GM21737 (cell line): Measurements from ENCODE around the gene TNFRSF8.
A peak's percentile ranks its signal among the peaks of the same experiment; 100 is the strongest.

Experiments used
- ATAC-seq: cut with Tn5 transposase; IDR thresholded peaks from one replicate; pipeline ENCODE4 v1.9.1; 2021; ENCODE audit warnings: mild to moderate bottlenecking, moderate library complexity; ENCODE audit not compliant: unreplicated experiment

The TNFRSF8 gene

DNA sequence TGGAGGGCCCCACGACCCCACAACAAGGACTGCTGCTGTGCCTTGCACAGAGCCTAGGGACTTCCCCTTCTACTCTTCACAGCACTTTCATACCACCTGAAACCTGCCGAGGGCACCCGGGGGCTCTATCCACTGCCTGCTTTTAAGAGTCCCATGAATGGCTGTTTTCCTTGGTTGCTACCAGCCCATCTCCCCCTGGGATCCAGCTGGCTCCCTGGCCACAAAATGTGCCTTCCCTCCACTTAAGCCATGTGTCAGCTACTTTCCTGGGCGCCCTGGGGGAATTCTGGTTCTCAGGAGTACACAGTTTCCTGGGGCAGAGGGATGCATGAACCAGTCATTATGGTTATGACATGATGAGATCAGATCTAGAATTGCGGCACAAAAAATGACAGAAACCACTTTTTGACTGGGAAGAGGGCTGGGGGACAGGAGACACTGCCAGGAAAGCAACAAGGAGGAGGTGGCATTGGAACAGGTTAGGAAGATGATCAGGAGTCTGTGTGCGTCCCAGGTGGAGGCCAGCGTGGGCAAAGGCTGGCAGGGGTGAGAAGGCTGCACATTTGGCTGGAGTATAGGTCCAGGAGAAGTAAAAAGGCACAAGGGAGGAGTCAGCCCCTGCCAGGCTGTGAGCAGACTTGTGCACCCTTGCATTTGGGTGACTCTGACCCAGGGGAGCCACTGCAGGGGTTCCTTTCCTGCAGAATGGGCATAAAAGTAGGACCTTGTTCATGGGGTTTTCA, 3.2 kb upstream of the TNFRSF8 start:
- no peak for ATAC-seq

DNA sequence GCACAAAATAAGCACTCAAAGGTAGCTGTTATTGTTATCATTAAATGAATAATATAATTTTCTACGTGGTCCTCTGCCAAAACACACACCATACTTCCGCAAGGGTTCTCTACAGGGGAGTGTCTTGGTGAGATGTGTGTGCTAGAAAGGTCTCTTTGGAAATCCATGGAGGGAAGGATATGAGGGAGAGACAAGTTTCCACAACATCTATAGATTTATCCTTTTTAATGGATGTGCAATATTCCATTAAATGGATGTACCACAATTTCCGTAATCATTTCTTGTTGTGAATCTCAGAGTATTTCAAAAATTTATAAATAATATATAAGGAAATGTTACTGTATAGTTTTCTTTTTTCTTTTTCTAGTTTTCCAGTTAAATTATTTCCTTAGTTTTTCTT, 2.6 kb upstream of the TNFRSF8 start:
- no peak for ATAC-seq

GRCh38 chr1:12064073-12064969, 1.2 kb downstream of the TNFRSF8 start:
- ATAC-seq = no peak

DNA sequence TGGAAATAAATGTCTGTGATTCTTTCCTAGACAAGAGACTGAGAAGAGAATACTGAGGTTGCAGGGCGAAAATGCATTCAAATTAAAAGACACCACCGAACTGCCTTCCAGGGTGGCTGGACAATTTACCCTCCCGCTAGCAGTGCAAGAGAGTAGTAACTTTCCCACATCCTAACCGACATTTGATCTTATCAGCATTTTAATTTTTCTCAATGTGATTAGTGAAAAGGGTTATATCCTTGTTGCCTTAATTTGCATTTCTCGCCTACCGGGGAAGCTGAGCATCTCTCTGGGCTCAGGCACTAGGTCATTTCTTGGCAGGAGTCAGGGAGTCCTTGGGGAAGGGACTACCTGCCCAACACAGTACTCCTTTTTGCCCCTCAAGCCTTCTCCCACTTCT, 2.8 kb downstream of the TNFRSF8 start:
- ATAC-seq = no peak

DNA sequence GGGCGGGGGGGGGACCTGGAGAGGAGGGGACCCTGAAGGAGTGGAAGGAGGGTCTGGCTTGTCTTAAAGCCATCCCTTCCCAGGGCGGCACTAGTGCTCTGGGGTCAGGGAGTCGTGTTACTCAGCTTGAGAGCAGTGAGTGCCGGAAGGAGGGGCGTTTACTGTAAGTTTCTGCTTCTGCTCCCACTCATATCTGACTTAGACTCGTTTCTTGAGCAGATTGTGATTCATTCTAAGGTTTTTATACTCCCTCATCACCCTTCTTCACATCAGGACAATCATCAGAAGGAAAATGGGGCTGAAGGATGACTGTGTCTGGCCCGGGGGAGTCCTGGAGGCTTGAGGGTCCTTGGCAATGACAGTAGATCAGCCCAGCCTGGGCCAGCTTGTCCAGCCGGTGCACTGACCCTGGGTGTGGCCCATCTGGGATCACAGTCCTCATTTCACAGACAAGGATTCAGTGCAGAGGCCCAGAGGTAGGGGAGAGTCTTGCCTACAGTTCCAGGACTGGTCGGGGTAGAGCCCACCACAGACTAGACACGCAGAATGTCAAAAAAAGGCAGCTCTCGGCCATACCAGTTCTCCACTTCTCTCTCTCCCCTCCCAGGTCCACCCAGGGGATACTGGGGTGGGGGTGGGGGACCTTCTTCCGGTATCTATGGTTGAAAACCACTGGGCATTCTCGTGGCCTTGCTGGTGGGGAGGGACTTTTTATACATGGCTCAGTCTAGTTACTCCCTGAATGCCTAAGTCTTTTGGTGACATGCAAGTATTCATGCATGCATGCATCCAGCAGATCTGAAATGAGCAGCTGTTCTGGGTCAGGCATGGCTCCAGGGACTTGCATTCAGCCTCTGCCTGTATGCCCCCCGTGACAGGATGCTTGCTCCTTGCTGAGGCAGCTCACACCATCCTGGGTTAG, 5.1 kb downstream of the TNFRSF8 start:
- no peak for ATAC-seq

GRCh38 chr1:12069623-12070244, 6.6 kb downstream of the TNFRSF8 start:
- ATAC-seq = no peak

DNA sequence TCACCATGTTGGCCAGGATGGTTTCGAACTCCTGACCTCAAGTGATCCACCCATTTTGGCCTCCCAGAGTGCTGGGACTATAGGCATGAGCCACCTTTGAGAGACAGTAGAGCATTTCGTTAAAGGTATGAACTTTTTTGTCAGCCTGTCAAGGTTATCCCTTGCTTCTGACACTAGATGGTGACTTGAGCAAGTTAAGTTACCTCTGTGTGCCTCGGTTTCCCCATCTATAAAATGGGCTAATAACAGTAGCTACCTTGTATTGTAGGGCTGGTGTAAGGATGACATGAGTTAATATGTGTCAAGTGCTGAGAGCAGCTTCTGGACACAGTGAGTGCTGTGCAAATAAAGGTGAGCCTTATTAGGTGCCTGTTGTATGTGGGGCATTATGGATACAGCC, 8.8 kb downstream of the TNFRSF8 start:
- ATAC-seq = no peak

- no peak for ATAC-seq
Measured at GRCh38 chr1:12072741-12073140, 9.6 kb downstream of the TNFRSF8 start.

DNA sequence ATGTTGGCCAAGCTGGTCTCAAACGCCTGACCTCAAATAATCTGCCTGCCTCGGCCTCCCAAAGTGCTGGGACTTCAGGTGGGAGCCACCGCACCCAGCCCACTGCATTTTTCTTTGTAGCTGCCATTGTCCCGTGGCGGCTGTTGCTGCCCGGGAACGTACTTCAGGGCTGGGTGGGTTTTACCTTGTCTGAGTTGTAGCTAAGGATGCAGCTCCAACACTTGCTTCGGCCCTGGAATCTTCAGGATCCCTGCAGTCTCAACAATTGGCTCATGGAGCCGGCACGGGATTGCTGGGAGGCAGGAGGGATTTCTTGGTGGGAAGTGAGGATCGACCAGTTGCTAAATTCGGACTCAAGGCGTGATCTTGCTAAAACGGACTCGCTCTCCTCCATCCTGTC, 10.7 kb downstream of the TNFRSF8 start:
- no peak for ATAC-seq

DNA sequence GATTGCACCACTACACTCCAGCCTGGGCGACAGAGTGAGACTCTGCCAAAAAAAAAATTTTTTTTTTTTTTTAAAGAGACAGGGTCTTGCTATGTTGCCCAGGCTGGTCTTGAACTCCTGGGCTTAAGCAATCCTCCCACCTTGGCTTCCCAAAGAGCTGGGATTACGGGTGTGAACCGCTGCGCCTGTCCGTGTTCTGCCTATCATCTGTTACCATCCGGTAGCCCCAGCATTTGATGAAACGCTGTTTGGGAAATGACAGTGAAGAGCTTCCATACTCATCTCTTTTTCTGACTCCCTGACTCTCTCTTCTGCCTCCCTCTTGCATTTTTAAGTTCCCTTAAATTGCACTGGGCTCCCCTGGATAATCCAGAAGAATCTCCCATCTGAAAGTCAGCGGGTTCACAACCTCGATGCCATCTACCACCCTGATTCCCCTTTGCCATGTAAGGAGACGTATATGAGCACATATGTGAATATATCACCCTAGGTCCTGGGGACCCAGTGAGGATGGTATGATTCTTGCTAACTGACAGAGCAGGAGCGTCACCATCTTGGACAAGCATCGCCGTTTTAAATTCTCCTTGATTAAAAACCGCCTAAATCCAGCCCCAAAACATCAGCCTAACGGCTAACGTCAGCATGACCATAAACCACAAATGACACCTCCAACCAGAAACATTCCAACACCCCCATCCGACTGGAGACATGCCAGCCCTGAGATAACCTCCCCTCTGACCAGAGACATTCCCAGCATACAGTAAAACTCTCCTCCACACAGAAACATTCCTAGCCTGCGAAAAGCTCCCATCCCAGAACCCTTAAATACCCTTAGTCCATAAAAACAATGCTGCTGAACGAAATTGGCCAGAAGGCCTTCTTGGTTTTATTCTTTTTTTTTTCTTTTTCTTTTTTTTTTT, 12.4 kb downstream of the TNFRSF8 start:
- no peak for ATAC-seq

GRCh38 chr1:12076425-12077005, 13.4 kb downstream of the TNFRSF8 start:
- ATAC-seq = no peak

- no peak for ATAC-seq
Measured at GRCh38 chr1:12078575-12078937, 15.5 kb downstream of the TNFRSF8 start.

- peak; percentile 60 for ATAC-seq
Measured at GRCh38 chr1:12078938-12079861, 16.1 kb downstream of the TNFRSF8 start.

DNA sequence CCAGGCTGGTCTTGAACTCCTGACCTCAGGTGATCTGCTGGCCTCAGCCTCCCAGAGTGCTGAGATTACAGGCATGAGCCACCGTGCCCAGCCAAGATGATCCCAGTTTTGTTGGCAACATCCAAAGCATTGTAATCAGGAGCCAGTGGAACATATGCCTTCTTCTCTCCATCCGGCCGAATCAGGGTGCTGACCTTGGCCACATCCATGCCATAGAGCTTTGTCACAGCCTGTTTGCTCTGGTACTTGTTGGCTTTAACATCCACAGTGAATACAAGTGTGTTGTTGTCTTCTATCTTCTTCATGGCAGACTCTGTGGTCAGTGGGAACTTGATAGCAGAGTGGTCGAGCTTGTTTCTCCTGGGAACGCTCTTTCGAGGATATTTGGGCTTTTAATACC, 17.1 kb downstream of the TNFRSF8 start:
- ATAC-seq = no peak

GRCh38 chr1:12080773-12081556, 17.9 kb downstream of the TNFRSF8 start:
- no peak for ATAC-seq

DNA sequence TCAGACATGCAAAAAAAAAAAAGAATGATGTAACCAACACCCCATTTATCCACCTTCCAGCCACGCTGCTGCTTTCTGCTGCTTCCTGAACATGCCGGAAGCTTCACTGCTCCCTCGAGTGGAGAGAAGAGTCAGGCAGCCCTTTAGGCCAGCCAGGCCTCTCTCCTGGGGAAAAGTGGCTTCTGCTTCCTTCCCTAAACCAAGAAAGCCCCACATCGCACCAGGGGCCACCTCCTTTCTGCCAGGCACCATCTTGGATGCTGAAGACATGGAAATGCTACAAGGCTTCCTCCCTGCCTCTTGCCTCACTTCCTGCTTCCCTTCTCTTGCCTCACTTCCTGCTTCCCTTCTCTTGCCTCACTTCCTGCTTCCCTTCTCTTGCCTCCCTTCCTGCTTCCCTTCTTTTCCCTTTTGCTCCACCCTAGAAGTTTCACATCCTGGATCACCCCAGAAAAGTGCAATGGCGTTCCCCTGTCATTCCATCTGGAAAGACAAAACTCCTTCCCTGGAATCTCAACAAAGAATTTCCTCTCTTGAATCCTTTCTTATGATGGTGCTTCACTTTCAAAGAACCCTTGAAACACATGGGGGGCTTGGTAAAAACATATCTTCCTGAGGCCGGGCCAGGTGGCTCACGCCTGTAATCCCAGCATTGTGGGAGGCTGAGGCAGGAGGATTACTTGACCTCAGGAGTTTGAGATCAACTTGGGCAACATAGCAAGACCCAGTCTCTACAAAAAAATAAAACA, 18.7 kb downstream of the TNFRSF8 start:
- no peak for ATAC-seq

- no peak for ATAC-seq
Measured at GRCh38 chr1:12082988-12083387, 19.9 kb downstream of the TNFRSF8 start.
